Measurements from ENCODE around the gene KCNMB2. TPM values are rescaled to one million over a fixed set of nuclear protein-coding genes. Genes with fewer than 3 reads are reported as not detected.
A peak's percentile ranks its signal among the peaks of the same experiment; 100 is the strongest.
"Not testable (repeated sequence)": the region's sequence is repeated elsewhere in the genome, so short reads cannot be mapped to it uniquely, and the experiment has no call there.

The KCNMB2 gene
- total RNA-seq, 1 experiment from 2014 or later: not detected

DNA sequence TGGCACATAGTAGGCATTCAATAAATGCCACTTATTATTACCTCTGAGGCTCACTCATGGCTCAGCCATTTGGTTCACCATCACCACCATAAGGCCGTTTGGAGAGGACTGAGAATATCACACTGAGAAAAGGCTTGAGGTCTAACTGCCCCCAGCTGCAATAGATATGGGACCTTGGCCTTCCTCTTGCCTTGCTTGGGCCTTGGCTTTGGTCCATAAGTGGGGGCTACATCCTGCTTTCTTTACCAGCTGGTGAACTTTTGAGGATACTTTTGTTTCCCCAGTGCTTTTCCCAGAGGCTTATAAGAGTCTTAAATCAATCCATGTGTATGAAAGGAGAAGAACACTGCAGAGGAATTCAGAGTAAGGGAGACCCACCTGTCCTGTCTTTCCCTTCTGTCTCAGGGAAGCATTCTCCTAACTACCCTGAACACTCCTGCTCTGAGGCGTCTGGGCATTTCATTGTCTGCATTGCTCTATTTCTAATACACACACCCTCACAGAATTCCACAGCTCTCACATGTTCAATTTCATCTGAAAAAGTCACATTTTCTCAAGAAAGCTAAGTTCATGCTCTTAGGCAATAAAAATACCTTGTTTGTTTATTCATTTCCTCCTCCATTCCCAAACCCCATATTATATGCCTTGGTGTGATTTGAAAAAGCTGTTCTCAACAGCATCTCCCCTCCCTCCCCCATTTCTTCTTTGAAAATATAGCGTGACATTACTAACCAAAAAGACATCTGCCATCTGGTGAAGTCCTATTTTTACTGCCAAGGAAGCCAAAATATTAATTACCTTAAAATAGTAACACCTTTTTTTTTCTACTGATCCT, 22.5 kb upstream of the KCNMB2 start:
- ChIA-PET CTCF (no interaction called here), POLR2A (no interaction called here)
- Mint-ChIP-seq H3K9me3 (ENCODE audit: unreplicated experiment) (no peaks in the 10 kb centered on the region), H3K36me3 (ENCODE audit: insufficient read depth, unreplicated experiment) (no peaks in the 10 kb centered on the region), H3K4me3 (ENCODE audit: unreplicated experiment) (no peak overlapping the region), H3K27me3 (ENCODE audit: insufficient read depth, unreplicated experiment) (no peaks in the 10 kb centered on the region), H3K27ac (ENCODE audit: unreplicated experiment) (no peak overlapping the region), H3K4me1 (ENCODE audit: low read depth, unreplicated experiment) (peaks cover 8% of the 10 kb centered on the region)
- Histone ChIP-seq H3K27me3 (replicated peaks; ENCODE audit: control insufficient read depth, insufficient read depth, low read length) (no peaks in the 10 kb centered on the region), H3K4me1 (peaks cover 4% of the 10 kb centered on the region), H3K36me3 (ENCODE audit: control insufficient read depth, insufficient read depth, low read length) (no peaks in the 10 kb centered on the region), H3K9me3 (no peaks in the 10 kb centered on the region), H3K4me3 (ENCODE audit: low read depth, low read length) (no peak overlapping the region)
- intact Hi-C loops (cut with micrococcal nuclease; ENCODE audit: unreplicated experiment): no loop called here
- no TSS peak for BruUV-seq (replicated peaks)
- DNase-seq: no peak
- TF ChIP-seq, protein P1, sequence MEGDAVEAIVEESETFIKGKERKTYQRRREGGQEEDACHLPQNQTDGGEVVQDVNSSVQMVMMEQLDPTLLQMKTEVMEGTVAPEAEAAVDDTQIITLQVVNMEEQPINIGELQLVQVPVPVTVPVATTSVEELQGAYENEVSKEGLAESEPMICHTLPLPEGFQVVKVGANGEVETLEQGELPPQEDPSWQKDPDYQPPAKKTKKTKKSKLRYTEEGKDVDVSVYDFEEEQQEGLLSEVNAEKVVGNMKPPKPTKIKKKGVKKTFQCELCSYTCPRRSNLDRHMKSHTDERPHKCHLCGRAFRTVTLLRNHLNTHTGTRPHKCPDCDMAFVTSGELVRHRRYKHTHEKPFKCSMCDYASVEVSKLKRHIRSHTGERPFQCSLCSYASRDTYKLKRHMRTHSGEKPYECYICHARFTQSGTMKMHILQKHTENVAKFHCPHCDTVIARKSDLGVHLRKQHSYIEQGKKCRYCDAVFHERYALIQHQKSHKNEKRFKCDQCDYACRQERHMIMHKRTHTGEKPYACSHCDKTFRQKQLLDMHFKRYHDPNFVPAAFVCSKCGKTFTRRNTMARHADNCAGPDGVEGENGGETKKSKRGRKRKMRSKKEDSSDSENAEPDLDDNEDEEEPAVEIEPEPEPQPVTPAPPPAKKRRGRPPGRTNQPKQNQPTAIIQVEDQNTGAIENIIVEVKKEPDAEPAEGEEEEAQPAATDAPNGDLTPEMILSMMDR (IDR thresholded peaks at IDR 0.05; ENCODE audit: insufficient read depth in 1 of 2, low read depth in 1 of 2, low read length in 1 of 2, severe bottlenecking in 1 of 2, unreplicated experiment in 1 of 2): no peak

GRCh38 chr3:178514401-178514800, 21.8 kb upstream of the KCNMB2 start:
- Mint-ChIP-seq H3K4me3 (ENCODE audit: unreplicated experiment) (no peak overlapping the region), H3K27ac (ENCODE audit: unreplicated experiment) (peak overlapping the region; percentile 39), H3K4me1 (ENCODE audit: low read depth, unreplicated experiment) (peaks cover 4% of the 10 kb centered on the region), H3K27me3 (ENCODE audit: insufficient read depth, unreplicated experiment) (no peaks in the 10 kb centered on the region), H3K9me3 (ENCODE audit: unreplicated experiment) (no peaks in the 10 kb centered on the region), H3K36me3 (ENCODE audit: insufficient read depth, unreplicated experiment) (no peaks in the 10 kb centered on the region)
- POLR2A ChIA-PET: no interaction called here
- no peaks in the 10 kb centered on the region for H3K36me3 ChIP-seq (ENCODE audit: control insufficient read depth, insufficient read depth, low read length)
- CTCF ChIA-PET: no interaction called here
- no TSS peak for BruUV-seq (replicated peaks)
- H3K4me3 ChIP-seq (ENCODE audit: low read depth, low read length): no peak overlapping the region
- H3K4me1 ChIP-seq: no peaks in the 10 kb centered on the region
- DNase-seq: no peak
- H3K9me3 ChIP-seq: no peaks in the 10 kb centered on the region
- intact Hi-C loops (cut with micrococcal nuclease; ENCODE audit: unreplicated experiment): no loop called here
- H3K27me3 ChIP-seq (replicated peaks; ENCODE audit: control insufficient read depth, insufficient read depth, low read length): no peaks in the 10 kb centered on the region
- TF ChIP-seq, protein P1 (IDR thresholded peaks at IDR 0.05; ENCODE audit: insufficient read depth in 1 of 2, low read depth in 1 of 2, low read length in 1 of 2, severe bottlenecking in 1 of 2, unreplicated experiment in 1 of 2): no peak

DNA sequence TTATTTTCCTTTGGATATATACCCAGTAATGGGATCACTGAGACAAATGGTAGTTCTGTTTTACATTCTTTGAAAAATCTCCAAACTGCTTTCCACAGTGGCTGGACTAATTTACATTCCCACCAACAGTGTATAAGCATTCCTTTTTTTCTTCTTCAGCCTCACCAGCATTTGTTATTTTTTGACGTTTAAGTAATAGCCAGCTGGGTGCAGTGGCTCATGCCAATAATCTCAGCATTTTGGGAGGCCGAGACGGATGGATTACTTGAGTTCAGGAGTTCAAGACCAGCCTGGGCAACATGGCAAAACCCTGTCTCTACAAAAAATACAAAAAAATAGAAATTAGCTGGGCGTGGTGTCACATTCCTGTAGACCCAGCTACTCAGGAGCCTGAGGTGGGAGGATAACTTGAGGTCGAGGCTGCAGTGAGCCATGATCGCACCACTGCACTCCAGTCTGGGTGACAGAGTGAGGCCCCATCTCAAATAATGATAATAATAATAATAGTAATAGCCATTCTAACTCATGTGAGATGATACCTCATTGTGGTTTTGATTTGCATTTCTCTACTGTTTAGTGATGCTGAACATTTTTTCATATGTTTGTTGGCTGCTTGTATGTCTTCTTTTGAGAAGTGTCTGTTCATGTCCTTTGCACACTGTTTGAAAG, 21.0 kb upstream of the KCNMB2 start:
- H3K36me3 Mint-ChIP-seq (ENCODE audit: insufficient read depth, unreplicated experiment); POLR2A ChIA-PET; H3K9me3 Mint-ChIP-seq (ENCODE audit: unreplicated experiment); H3K9me3 ChIP-seq; DNase-seq; H3K36me3 ChIP-seq (ENCODE audit: control insufficient read depth, insufficient read depth, low read length); BruUV-seq (replicated peaks); H3K27me3 Mint-ChIP-seq (ENCODE audit: insufficient read depth, unreplicated experiment); H3K27me3 ChIP-seq (replicated peaks; ENCODE audit: control insufficient read depth, insufficient read depth, low read length); intact Hi-C loops (cut with micrococcal nuclease; ENCODE audit: unreplicated experiment); H3K4me1 Mint-ChIP-seq (ENCODE audit: low read depth, unreplicated experiment); H3K4me3 ChIP-seq (ENCODE audit: low read depth, low read length); H3K4me1 ChIP-seq; H3K4me3 Mint-ChIP-seq (ENCODE audit: unreplicated experiment); CTCF ChIA-PET: not testable (repeated sequence)
- H3K27ac Mint-ChIP-seq (ENCODE audit: unreplicated experiment): peak overlapping the region; percentile 39

Measured in Caco-2 (cell line).